VCaP (cell line): Measurements from ENCODE around the gene RBSN.

Experiments
- H3K27ac ChIP-seq: fragments of 450-650 bp; 2 replicates; pipeline ENCODE4 v1.5.1; 2017
- CTCF ChIP-seq: fragments of 450-650 bp; conservative IDR thresholded peaks from 2 replicates; pipeline ENCODE4 v1.5.1; 2017; ENCODE audit warnings: mild to moderate bottlenecking, moderate library complexity

Gene RBSN

GRCh38 chr3:15117011-15117410 lies 18.1 kb upstream of the RBSN start:
- no peak for TF ChIP-seq CTCF
- H3K27ac ChIP-seq, result no peak overlapping the region

DNA sequence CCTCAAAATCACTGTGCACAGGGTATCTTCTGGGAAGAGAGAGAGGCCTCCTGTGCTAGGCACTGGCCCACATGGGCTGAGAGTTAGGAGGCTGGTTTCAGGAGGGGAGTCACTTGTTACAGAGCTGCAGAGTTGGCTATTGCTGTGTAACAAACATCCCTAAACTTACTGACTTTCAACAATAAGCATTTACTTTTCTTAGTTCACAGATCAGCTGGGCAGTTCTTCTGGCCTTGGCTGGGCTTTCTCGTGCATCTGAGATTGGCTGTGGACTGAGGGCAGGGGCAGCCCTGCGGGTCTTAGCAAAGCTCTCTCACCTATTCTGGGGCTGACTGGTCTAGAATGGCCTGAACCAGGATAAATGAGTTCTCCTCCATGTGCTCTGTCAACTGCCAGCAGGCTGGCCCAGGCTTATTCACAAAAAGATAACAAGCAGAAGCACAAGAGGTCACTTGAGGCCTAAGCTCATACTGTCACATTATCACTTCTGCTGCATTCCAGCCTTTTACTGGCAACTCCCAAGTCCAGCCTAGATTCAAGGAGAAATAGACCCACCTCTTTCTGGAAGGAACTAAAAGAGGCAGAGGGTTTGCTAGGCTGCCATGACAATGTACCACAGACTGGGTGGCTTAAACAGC lies 17.2 kb upstream of the RBSN start:
- no peak overlapping the region for H3K27ac ChIP-seq

GRCh38 chr3:15114466-15115358 lies 15.8 kb upstream of the RBSN start:
- no peak overlapping the region for H3K27ac ChIP-seq
- no peak for TF ChIP-seq CTCF

More for the DNA sequence above, 17.2 kb upstream of the RBSN start:
- no peak for TF ChIP-seq CTCF

DNA sequence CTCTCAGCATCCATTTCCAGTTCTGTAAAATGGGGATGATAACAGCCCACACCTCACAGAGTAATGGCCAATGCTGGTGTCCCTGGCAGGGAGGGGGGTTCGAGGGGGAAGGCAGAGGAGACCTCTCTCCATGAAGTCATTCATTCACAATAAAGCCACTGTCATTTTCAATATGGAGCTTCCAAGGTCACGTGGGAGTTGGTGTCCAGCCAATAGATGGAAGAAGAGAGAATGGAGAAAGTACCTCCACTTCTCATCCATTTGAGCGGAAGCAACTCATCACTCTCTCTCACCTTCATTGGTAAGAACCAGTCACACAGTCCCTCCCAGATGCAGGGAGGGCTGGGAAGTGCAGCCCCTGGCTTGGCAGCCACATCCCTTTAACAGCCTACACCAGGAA lies 14.9 kb upstream of the RBSN start:
- TF ChIP-seq CTCF, result no peak
- no peak overlapping the region for H3K27ac ChIP-seq

DNA sequence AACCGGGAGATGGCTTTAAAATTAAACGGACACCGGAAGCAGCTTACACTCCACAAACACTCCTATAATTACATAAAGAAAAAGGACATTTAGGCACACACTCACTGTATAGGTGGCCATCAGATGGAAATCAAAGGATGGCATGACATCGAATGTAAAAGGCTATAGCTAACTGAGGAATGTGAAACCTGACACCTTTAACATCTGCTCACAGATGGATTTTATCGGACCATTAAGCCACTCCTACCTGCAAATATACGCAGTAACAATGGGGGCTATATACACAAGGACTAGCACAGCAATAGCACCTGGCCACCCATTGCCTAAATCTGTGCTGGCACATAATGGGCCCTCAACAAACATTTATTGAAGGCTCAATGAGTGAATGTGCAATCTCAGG lies 14.5 kb upstream of the RBSN start:
- H3K27ac ChIP-seq, result no peak overlapping the region
- TF ChIP-seq CTCF, result no peak

- H3K27ac ChIP-seq, result no peak overlapping the region
- no peak for TF ChIP-seq CTCF
These were observed 13.1 kb upstream of the RBSN start for GRCh38 chr3:15112011-15112410.

DNA sequence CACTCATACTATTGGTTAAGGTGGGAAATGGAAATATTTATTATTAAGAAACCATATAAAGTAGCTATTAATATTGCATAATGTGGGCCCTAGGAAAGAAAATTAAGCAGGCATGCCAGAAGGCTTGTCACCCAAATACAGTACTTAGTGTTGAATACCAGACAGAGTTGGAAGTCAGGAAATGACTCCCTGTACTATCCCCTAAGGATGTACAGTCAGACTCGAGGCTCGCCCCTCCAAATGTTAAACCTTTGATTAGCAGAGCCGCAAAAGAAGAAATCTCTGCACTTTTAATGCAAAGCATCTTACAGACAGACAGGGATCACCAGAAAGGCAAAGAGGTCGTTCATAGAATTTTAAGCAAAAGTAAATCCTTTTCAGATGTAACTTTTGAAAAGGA lies 11.3 kb upstream of the RBSN start:
- TF ChIP-seq CTCF, result no peak
- H3K27ac ChIP-seq, result no peak overlapping the region
